Tibial nerve (tissue), 4 donors: ENCODE data around the gene GABRG3. TPM values are rescaled to one million over a fixed set of nuclear protein-coding genes. Genes with fewer than 3 reads are reported as not detected.

Experiments used
- DNase-seq, 2 donors: peaks; one replicate each; pipeline ENCODE4 v3.0.0-alpha.2; 2019; ENCODE audit warnings: low spot score in 2 of 2
- H3K27ac ChIP-seq, 4 donors: fragments of 200-600 bp; sonication (generic) in 3 of 4; one replicate each; pipeline ENCODE4 v1.5.1; 2017 to 2019; ENCODE audit warnings: mild to moderate bottlenecking in 1 of 4
- H3K27me3 ChIP-seq, 2 donors: fragments of 200-600 bp; sonication (generic) in 1 of 2; one replicate each; pipeline versions ENCODE4 v1.5.1 to v1.6.0; 2017 to 2019
- H3K36me3 ChIP-seq, 3 donors: fragments of 200-600 bp; sonication (generic); one replicate each; pipeline ENCODE4 v1.5.1; 2018 to 2019
- H3K4me1 ChIP-seq, 4 donors: fragments of 200-600 bp; sonication (generic) in 3 of 4; one replicate each; pipeline ENCODE4 v1.5.1; 2017 to 2019
- H3K4me3 ChIP-seq, 4 donors: fragments of 200-600 bp; sonication (generic) in 3 of 4; one replicate each; pipeline ENCODE4 v1.5.1; 2017 to 2019; ENCODE audit warnings: mild to moderate bottlenecking in 1 of 4, moderate library complexity in 1 of 4
- H3K9me3 ChIP-seq, 4 donors: fragments of 200-600 bp; sonication (generic) in 3 of 4; one replicate each; pipeline ENCODE4 v1.5.1; 2017 to 2019
- EP300 ChIP-seq, 2 donors: sonication (generic); formaldehyde crosslinking; IDR thresholded peaks; one replicate each; pipeline ENCODE4 v1.6.1; 2017; ENCODE audit warnings: antibody characterized with exemption in 2 of 2, mild to moderate bottlenecking in 1 of 2
- POLR2A ChIP-seq, 2 donors: fragments of 450-650 bp; IDR thresholded peaks; one replicate each; pipeline ENCODE4 v1.6.1; 2017; ENCODE audit warnings: antibody characterized with exemption in 2 of 2, mild to moderate bottlenecking in 2 of 2, moderate library complexity in 2 of 2
- WGBS, 2 donors: methylation state at CpG; one replicate each; pipeline ENCODE4 v1.1.5; 2018; 5-methylcytosine and 5-hydroxymethylcytosine counted together
- total RNA-seq, 4 donors: library from RNA; depleted of rRNA; stranded (reverse); fragments of >200 nt; gene quantifications; one replicate each; pipeline ENCODE4 v1.1.0, GENCODE V29; 2016
- TF ChIP-seq, protein P1 (sequence below), 5 experiments: fragments of 200-600 bp in 3 of 5; fragments of 450-650 bp in 2 of 5; sonication (generic) in 3 of 5; IDR thresholded peaks; one replicate each; pipeline ENCODE4 v1.5.1; 2016 to 2019; ENCODE audit warnings: antibody characterized with exemption in 5 of 5, mild to moderate bottlenecking in 3 of 5, moderate library complexity in 2 of 5

GABRG3 gene
- total RNA-seq, 4 donors from 2014 or later = not detected

- no peaks in the 10 kb centered on the region for H3K9me3 ChIP-seq
- H3K27ac ChIP-seq = no peak overlapping the region
- H3K27me3 ChIP-seq = peaks cover 0 to 12% of the 10 kb centered on the region in 2 donors
- no peak for TF ChIP-seq EP300 (IDR thresholded peaks at IDR 0.05)
- TF ChIP-seq, protein P1, sequence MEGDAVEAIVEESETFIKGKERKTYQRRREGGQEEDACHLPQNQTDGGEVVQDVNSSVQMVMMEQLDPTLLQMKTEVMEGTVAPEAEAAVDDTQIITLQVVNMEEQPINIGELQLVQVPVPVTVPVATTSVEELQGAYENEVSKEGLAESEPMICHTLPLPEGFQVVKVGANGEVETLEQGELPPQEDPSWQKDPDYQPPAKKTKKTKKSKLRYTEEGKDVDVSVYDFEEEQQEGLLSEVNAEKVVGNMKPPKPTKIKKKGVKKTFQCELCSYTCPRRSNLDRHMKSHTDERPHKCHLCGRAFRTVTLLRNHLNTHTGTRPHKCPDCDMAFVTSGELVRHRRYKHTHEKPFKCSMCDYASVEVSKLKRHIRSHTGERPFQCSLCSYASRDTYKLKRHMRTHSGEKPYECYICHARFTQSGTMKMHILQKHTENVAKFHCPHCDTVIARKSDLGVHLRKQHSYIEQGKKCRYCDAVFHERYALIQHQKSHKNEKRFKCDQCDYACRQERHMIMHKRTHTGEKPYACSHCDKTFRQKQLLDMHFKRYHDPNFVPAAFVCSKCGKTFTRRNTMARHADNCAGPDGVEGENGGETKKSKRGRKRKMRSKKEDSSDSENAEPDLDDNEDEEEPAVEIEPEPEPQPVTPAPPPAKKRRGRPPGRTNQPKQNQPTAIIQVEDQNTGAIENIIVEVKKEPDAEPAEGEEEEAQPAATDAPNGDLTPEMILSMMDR (IDR thresholded peaks at IDR 0.05) = no peak
- TF ChIP-seq POLR2A (IDR thresholded peaks at IDR 0.05) = no peak
- H3K4me1 ChIP-seq = peaks cover 0 to 7% (median 0%) of the 10 kb centered on the region in 4 donors
- peak overlapping the region in 1 of 4 donors; percentile 1 for H3K4me3 ChIP-seq
- WGBS, 2 donors = 3% methylated on average over 38 to 41 of the region's 48 CpGs
- H3K36me3 ChIP-seq = no peaks in the 10 kb centered on the region
- no peak for DNase-seq
Measured at GRCh38 chr15:26967719-26968269, 3.2 kb upstream of the GABRG3 start.

DNA sequence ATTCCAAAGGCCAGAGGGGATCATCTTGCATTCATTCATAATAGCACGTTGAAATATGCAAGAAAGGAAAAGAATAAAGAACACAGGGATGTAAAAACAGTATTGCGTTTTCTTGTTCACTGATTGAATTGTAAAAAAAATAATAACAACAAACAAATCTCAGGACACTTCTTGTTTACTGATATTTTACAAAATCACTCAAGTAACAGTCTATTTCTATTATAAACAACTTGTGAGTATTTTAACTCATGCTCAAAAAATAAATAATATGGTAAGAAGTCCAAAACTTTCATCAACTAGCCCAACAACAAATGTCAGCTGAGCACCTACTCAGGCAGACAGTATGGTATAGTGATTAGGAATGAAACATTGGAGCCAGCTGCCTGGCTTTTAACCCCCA, 2.2 kb upstream of the GABRG3 start:
- peaks cover 0 to 12% of the 10 kb centered on the region in 2 donors for H3K27me3 ChIP-seq
- no peak overlapping the region for H3K27ac ChIP-seq
- no peaks in the 10 kb centered on the region for H3K36me3 ChIP-seq
- H3K4me3 ChIP-seq = no peak overlapping the region
- DNase-seq = no peak
- 67 to 71% methylated on average over 2 of the region's 2 CpGs for WGBS, 2 donors
- H3K4me1 ChIP-seq = peaks cover 0 to 7% (median 0%) of the 10 kb centered on the region in 4 donors
- TF ChIP-seq POLR2A (IDR thresholded peaks at IDR 0.05) (no peak), EP300 (IDR thresholded peaks at IDR 0.05) (no peak)
- TF ChIP-seq, protein P1 (IDR thresholded peaks at IDR 0.05) = no peak
- no peaks in the 10 kb centered on the region for H3K9me3 ChIP-seq

GRCh38 chr15:26971271-26972018, 464 bp downstream of the GABRG3 start:
- Histone ChIP-seq H3K36me3 (no peaks in the 10 kb centered on the region), H3K27ac (no peak overlapping the region), H3K9me3 (no peaks in the 10 kb centered on the region), H3K4me1 (peaks cover 0 to 7% (median 0%) of the 10 kb centered on the region in 4 donors), H3K27me3 (peaks cover 0 to 12% of the 10 kb centered on the region in 2 donors), H3K4me3 (peak overlapping the region in 1 of 4 donors; percentile 12)
- TF ChIP-seq, protein P1 (IDR thresholded peaks at IDR 0.05) = no peak
- TF ChIP-seq POLR2A (IDR thresholded peaks at IDR 0.05) (no peak), EP300 (IDR thresholded peaks at IDR 0.05) (no peak)
- no peak for DNase-seq
- 16 to 23% methylated on average over 9 to 32 of the region's 72 CpGs for WGBS, 2 donors

DNA sequence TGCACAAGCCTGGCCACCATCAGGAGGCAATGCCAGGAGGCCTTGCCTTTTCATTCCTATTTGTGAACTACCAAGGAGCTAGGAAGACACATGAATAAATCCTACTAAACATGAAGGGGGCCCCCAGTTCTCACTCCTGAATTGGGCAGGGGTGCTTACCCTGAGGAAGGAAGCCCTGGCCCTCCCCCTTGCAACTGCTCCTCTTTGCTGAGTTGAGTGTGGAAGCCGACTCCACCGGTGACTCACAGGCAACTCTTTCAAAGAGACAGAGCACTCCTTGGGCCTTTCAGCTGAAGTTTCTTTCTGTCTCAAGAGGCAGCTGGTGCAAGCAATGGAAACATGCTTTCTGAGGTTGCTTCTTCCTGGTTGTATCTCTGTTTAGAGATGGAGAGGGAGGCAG, 1.7 kb downstream of the GABRG3 start:
- H3K27ac ChIP-seq = no peak overlapping the region
- DNase-seq = no peak
- 32 to 50% methylated on average over 2 of the region's 2 CpGs for WGBS, 2 donors
- TF ChIP-seq POLR2A (IDR thresholded peaks at IDR 0.05) = no peak
- no peak for TF ChIP-seq EP300 (IDR thresholded peaks at IDR 0.05)
- TF ChIP-seq, protein P1 (IDR thresholded peaks at IDR 0.05) = no peak
- no peak overlapping the region for H3K4me3 ChIP-seq
- peaks cover 0 to 11% of the 10 kb centered on the region in 2 donors for H3K27me3 ChIP-seq
- peaks cover 0 to 7% (median 0%) of the 10 kb centered on the region in 4 donors for H3K4me1 ChIP-seq
- H3K9me3 ChIP-seq = no peaks in the 10 kb centered on the region
- no peaks in the 10 kb centered on the region for H3K36me3 ChIP-seq

DNA sequence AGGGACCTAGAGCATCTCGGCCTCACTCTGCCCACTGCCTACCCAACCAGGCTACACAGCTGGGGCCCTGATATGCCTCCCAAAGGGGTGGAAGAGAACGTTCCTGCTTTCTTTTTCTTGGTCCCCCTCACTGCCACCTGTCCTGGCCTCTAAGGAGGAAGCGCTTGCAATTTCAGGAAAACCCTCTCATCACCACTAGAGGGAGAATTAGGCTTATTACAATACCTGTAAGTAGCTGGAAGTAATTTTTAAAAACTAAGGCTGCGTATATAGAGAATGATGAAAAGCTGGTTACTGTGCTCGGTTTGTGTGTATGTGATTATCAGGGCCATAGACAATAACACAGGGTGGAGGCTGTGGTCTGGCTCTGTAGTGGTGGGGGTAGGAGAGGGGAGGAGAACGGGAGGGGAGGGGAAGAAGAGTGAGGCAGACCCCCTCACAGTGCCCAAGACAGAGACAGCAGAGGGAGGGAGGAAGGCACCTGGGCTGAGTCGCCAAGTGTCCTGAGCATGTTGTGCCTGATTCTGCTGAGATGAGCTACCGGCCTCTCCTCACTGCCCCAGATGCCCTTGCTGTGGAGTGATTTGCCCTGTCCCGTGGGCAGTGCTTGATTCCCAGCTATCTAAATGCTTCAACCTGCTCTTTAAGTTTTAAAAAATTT, 3.3 kb downstream of the GABRG3 start:
- no peak for DNase-seq
- H3K27ac ChIP-seq = no peak overlapping the region
- H3K9me3 ChIP-seq = no peaks in the 10 kb centered on the region
- H3K27me3 ChIP-seq = peaks cover 0 to 8% of the 10 kb centered on the region in 2 donors
- TF ChIP-seq, protein P1 (IDR thresholded peaks at IDR 0.05) = peak in 1 of 5 experiments; percentile 2
- TF ChIP-seq EP300 (IDR thresholded peaks at IDR 0.05) = no peak
- no peak for TF ChIP-seq POLR2A (IDR thresholded peaks at IDR 0.05)
- H3K4me1 ChIP-seq = peaks cover 0 to 7% (median 0%) of the 10 kb centered on the region in 4 donors
- no peaks in the 10 kb centered on the region for H3K36me3 ChIP-seq
- H3K4me3 ChIP-seq = no peak overlapping the region
- 25 to 41% methylated on average over 9 of the region's 9 CpGs for WGBS, 2 donors
